Measurements from ENCODE around the gene CNN1.

Gene CNN1

DNA sequence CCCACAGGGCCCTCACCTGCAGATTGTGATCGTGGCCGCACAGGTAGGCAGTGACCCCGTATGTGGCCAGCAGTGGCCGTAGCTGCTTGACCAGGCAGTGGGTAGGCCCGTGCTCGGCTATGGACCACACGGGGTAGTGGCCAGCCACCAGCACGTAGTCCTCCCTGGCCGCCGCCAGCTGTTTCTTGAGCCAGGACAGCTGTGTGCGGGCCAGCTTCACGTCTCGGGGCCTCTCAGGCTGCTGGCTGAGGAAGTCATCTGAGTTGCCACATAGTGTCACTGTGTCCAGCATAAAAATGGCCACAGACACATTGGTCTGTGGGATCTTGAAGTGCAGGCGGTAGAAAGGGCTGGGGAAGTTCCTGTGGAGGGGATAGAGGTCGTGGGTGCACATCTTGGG, 37.6 kb downstream of the CNN1 start:
- no peak for DNase-seq (ENCODE audit: insufficient read length, low spot score)
- FAIRE-seq: no peak
- TF ChIP-seq TAF1 (IDR thresholded peaks at IDR 0.05; ENCODE audit: low read depth, low read length): no peak
- no peak for TF ChIP-seq POU2F2 (IDR thresholded peaks at IDR 0.05; ENCODE audit: low read depth, low read length)
- no peak for TF ChIP-seq SPI1 (IDR thresholded peaks at IDR 0.05; ENCODE audit: low read depth, low read length)
- no peak for TF ChIP-seq POLR2A (IDR thresholded peaks at IDR 0.05; ENCODE audit: low read depth, low read length)
- TF ChIP-seq PAX5 (IDR thresholded peaks at IDR 0.05; ENCODE audit: insufficient read depth, low read length, severe bottlenecking): no peak
- no peak for TF ChIP-seq POLR2AphosphoS5 (IDR thresholded peaks at IDR 0.05; ENCODE audit: low read depth, low read length)

DNA sequence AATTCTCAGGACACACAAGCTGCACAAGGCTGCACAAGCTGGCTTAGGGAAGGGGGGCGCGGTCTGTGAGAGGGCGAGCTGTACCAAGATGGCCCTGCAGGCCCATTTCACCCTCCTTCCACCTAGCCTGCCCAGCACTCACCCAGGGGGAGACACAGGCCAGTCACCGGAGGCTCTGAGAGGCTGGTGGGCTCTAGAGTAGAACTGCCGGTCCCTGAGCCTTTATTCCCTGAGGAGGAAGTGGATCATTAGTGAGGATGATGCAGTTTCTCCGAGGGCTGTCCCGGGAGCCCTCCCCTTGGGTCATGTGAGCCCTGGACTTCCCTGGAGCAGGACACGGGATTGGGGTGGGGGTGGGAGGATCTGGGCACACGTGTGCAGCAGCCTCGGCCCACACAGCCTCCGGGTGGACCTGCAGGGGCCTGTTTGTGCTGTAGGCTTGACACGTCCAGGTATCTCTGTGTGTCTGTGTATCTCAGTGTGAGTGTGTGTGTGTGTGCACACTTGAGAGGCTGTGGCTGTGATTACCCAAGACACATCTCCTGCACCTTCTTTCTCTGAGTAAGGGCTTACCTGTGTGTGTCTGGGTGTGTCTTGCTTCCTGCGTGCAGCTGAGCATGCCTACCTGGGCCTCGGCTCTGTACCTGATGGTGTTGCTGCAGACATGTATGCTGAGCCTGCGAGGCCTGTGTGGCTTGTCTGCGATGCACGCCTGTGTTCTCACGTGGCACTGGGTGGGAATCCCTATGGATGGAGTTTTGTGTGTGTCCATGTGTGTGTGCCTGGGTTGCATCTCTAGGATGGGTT, 39.0 kb downstream of the CNN1 start, which contains the start of gene ACP5:
Gene ACP5 (minus strand): TSS at position 195 of the 807 bp plus-strand sequence. CDS start 328 bp downstream, outside the sequence.
- FAIRE-seq: peak; percentile 31
- TF ChIP-seq SPI1 (IDR thresholded peaks at IDR 0.05; ENCODE audit: low read depth, low read length) (no peak), POU2F2 (IDR thresholded peaks at IDR 0.05; ENCODE audit: low read depth, low read length) (no peak), TAF1 (IDR thresholded peaks at IDR 0.05; ENCODE audit: low read depth, low read length) (no peak), POLR2AphosphoS5 (IDR thresholded peaks at IDR 0.05; ENCODE audit: low read depth, low read length) (no peak), PAX5 (IDR thresholded peaks at IDR 0.05; ENCODE audit: insufficient read depth, low read length, severe bottlenecking) (no peak), POLR2A (IDR thresholded peaks at IDR 0.05; ENCODE audit: low read depth, low read length) (no peak)
- no peak for DNase-seq (ENCODE audit: insufficient read length, low spot score)

DNA sequence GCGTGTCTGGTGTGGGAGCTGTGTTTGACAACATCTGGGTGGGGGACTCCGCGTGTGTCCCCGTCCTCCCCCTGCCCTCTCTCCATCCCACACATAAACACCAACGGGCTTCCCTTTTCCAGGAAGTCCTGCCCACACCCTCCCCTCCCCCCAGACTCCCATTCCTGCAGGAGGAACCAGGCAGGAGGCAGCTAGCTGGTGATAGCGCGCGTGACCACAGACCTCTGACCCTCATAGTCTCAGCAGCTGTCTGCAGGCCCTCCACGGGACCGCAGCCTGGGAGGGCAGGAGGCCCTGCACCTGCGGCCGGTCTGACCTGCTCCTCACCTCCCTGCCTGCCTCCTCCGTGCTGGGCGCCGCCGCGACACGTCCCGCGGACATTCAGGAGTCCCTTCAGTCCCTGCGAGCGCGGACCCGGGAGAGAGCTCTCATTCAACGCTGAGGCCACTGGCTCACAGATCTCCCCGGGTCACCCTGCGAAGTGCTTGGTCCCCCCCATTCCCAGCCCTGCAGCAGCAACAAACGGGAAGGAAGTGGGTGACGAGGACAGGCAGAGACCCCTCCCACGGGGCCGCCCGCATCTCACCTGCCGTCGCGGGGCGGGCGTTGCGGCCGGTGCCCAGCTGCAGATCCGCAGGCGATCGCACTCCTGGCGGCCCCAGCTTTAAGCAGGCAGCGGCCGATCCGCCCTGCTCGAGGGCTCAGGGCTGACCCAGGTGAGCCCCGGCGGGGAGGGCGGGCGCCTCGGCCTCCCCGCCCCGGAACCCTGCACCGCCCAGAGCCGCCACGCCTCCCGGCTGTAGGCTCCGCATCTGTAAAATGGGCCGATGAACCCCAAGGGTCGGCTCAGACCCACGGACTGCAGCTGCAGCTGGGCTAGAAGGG, 39.8 kb downstream of the CNN1 start:
- FAIRE-seq: peak; percentile 40
- TF ChIP-seq POLR2A (IDR thresholded peaks at IDR 0.05; ENCODE audit: low read depth, low read length) (no peak), SPI1 (IDR thresholded peaks at IDR 0.05; ENCODE audit: low read depth, low read length) (0 out of 2 replicates have a peak, but pooled peaks have one; percentile 11)
- peak; percentile 53 for DNase-seq (ENCODE audit: insufficient read length, low spot score)

DNA sequence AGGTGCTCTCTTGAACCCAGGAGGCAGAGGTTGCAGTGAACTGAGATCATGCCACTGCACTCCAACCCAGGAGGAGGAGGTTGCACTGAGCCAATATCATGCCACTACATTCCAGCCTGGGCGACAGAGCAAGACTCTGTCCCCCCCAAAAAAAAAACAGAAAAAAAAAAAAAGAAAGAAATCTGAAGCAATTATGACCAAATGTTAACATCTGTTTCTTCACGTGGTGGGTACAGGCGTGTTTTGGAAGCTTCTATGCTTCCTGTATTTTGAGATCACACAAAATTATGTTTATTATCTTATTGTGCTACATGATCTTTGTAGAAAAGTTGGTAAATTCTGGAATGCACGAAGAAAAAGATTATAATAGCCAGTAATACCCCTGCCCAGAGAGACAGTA, 41.5 kb downstream of the CNN1 start:
- DNase-seq (ENCODE audit: insufficient read length, low spot score): no peak
- no peak for TF ChIP-seq PAX5 (IDR thresholded peaks at IDR 0.05; ENCODE audit: insufficient read depth, low read length, severe bottlenecking)
- no peak for TF ChIP-seq TAF1 (IDR thresholded peaks at IDR 0.05; ENCODE audit: low read depth, low read length)
- TF ChIP-seq POU2F2 (IDR thresholded peaks at IDR 0.05; ENCODE audit: low read depth, low read length): no peak
- FAIRE-seq: no peak

DNA sequence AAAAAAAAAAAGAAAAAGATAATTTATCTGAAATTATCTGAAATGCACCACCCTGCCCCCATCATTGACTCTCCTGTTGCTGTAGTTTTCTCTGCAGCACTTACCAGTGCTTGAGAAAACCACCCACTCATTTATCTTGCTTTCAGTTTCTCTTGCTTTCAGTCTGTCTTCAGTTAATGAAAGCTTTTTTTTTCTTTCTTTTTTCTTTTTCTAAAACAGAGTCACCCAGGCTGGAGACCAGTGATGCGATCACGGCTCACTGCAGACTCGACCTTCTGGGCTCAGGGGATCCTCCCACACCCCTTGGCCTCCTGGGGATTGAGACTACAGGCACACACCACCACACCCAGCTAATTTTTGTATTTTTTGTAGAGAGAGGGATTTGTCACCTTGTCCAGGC, 43.1 kb downstream of the CNN1 start:
- DNase-seq (ENCODE audit: insufficient read length, low spot score): peak; percentile 50
- no peak for TF ChIP-seq POU2F2 (IDR thresholded peaks at IDR 0.05; ENCODE audit: low read depth, low read length)
- TF ChIP-seq POLR2A (IDR thresholded peaks at IDR 0.05; ENCODE audit: low read depth, low read length): no peak
- no peak for TF ChIP-seq TAF1 (IDR thresholded peaks at IDR 0.05; ENCODE audit: low read depth, low read length)
- peak; percentile 83 for FAIRE-seq

DNA sequence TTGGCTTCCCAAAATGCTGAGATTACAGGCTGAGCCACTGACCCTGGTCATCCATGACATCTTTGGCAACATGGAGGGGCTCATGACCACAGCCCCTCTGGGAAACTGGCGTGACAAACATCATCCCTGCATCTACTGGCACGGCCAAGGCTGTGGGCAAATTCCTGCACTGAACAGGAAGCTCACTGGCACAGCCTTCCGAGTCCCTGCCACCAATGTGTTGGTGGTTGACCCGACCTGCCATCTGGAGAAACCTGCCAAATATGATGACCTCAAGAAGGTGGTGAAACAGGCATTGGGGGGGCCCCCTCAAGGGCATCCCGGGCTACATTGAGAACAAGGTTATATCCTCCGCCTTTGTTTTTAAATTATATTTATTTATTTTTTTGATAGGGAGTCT, 47.7 kb downstream of the CNN1 start:
- no peak for FAIRE-seq
- TF ChIP-seq POLR2A (IDR thresholded peaks at IDR 0.05; ENCODE audit: low read depth, low read length) (no peak), POU2F2 (IDR thresholded peaks at IDR 0.05; ENCODE audit: low read depth, low read length) (no peak), PAX5 (IDR thresholded peaks at IDR 0.05; ENCODE audit: insufficient read depth, low read length, severe bottlenecking) (no peak), POLR2AphosphoS5 (IDR thresholded peaks at IDR 0.05; ENCODE audit: low read depth, low read length) (no peak), TAF1 (IDR thresholded peaks at IDR 0.05; ENCODE audit: low read depth, low read length) (no peak), SPI1 (IDR thresholded peaks at IDR 0.05; ENCODE audit: low read depth, low read length) (no peak)
- DNase-seq (ENCODE audit: insufficient read length, low spot score): no peak

DNA sequence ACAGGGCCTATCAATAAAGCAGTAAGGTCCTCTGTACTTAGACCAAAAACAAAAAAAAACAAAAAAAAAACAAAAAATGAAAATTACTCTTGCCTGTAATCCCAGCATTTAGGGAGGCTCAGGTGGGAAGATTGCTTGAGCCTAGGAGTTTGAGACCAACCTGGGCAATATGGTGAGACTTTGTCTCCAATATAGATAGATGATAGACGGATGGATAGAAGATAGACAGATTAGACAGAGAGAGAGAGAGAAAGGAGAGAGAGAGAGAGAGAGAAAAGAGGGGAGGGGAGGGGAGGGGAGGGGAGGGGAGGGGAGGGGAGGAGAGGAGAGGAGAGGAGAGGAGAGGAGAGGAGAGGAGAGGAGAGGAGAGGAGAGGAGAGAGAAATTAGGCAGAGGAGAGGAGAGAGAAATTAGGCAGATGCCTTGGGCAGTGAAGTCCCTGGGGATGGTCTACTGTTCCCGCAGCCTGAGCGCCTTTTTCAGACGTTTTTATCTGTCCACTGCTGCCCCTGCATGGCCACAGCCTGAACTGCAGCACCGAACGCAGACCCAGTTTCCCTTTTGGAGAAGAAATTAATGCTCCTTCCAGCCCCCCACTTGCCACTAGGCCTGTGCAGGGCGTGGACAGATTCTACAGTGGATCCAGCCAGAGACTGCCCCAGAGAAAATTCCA, 48.8 kb downstream of the CNN1 start:
- DNase-seq (ENCODE audit: insufficient read length, low spot score): peak; percentile 62
- peak; percentile 82 for FAIRE-seq
- no peak for TF ChIP-seq POLR2A (IDR thresholded peaks at IDR 0.05; ENCODE audit: low read depth, low read length)
- TF ChIP-seq SPI1 (IDR thresholded peaks at IDR 0.05; ENCODE audit: low read depth, low read length): no peak
- no peak for TF ChIP-seq POLR2AphosphoS5 (IDR thresholded peaks at IDR 0.05; ENCODE audit: low read depth, low read length)
- no peak for TF ChIP-seq TAF1 (IDR thresholded peaks at IDR 0.05; ENCODE audit: low read depth, low read length)
- TF ChIP-seq POU2F2 (IDR thresholded peaks at IDR 0.05; ENCODE audit: low read depth, low read length): no peak
- TF ChIP-seq PAX5 (IDR thresholded peaks at IDR 0.05; ENCODE audit: insufficient read depth, low read length, severe bottlenecking): no peak

DNA sequence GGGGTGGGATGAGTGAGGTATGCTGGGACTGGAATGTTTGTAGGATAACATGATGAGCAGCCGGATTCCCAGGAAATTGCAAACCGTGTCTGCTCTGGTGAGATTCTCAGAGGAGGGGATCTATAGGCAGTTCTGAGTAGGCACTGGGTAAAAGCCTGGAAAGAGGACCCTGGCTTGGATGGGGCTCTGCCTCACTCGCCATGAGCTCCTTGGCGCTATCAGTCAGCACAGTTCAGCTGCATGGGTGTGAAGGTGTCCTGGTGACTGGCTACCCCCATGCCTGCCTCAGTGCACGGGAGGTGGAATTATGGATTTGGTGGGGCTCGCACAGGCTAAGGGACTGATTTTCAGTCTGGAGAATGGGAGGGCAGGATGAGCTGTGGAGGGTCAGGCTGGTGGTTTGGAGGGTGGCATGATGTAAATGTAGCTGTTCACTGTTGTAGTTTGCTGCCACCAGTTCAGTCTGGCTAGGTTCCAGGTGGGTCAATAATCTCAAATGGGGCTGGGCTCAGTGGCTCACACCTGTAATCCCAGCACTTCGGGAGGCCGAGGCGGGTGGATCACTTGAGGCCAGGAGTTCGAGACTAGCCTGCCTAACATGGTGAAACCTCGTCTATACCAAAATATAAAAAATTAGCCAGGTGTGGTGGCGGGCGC, 49.5 kb downstream of the CNN1 start:
- no peak for TF ChIP-seq TAF1 (IDR thresholded peaks at IDR 0.05; ENCODE audit: low read depth, low read length)
- TF ChIP-seq POU2F2 (IDR thresholded peaks at IDR 0.05; ENCODE audit: low read depth, low read length): no peak
- TF ChIP-seq POLR2A (IDR thresholded peaks at IDR 0.05; ENCODE audit: low read depth, low read length): no peak
- TF ChIP-seq POLR2AphosphoS5 (IDR thresholded peaks at IDR 0.05; ENCODE audit: low read depth, low read length): no peak
- no peak for TF ChIP-seq PAX5 (IDR thresholded peaks at IDR 0.05; ENCODE audit: insufficient read depth, low read length, severe bottlenecking)
- TF ChIP-seq SPI1 (IDR thresholded peaks at IDR 0.05; ENCODE audit: low read depth, low read length): no peak
- FAIRE-seq (no peak), DNase-seq (ENCODE audit: insufficient read length, low spot score) (no peak)

DNA sequence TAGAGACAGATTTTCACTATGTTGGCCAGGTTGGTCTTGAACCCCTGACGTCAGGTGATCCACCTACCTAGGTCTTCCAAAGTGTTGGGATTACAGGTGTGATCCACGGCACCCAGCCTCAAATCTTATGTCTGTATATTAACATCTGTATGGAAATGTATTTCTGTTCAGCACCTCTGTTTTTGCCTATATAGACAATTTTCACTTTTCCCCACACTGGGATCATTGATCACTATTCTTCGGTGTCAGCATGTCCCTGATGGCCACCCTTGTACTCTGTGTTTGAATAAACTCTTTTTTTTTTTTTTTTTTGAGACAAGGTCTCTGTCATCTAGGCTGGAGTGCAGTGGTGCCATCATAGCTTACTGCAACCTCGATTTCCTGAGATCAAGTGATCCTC, 55.4 kb downstream of the CNN1 start:
- FAIRE-seq (no peak), DNase-seq (ENCODE audit: insufficient read length, low spot score) (no peak)
- TF ChIP-seq SPI1 (IDR thresholded peaks at IDR 0.05; ENCODE audit: low read depth, low read length): no peak
- TF ChIP-seq PAX5 (IDR thresholded peaks at IDR 0.05; ENCODE audit: insufficient read depth, low read length, severe bottlenecking): no peak
- no peak for TF ChIP-seq POLR2A (IDR thresholded peaks at IDR 0.05; ENCODE audit: low read depth, low read length)
- TF ChIP-seq POLR2AphosphoS5 (IDR thresholded peaks at IDR 0.05; ENCODE audit: low read depth, low read length): no peak
- no peak for TF ChIP-seq TAF1 (IDR thresholded peaks at IDR 0.05; ENCODE audit: low read depth, low read length)
- TF ChIP-seq POU2F2 (IDR thresholded peaks at IDR 0.05; ENCODE audit: low read depth, low read length): no peak
